SK-N-SH treated with all-trans-retinoic acid at 6 μM for 48 hours (cell line): Measurements from ENCODE around the gene SIRT7.

Experiments
- ATAC-seq: fragments of 200-7000 bp; cut with Tn5 transposase; 3 replicates; pipeline ENCODE4 v1.9.1; 2020; ENCODE audit warnings: mild to moderate bottlenecking, moderate library complexity
- ARNTL ChIP-seq: fragments of 450-650 bp; formaldehyde crosslinking; IDR thresholded peaks from 2 replicates; pipeline ENCODE4 v1.5.0; 2020; ENCODE audit warnings: low read depth, mild to moderate bottlenecking, moderate library complexity, borderline replicate concordance
- BACH2 ChIP-seq: fragments of 250-450 bp; sonication (Bioruptor Pico); IDR thresholded peaks from 2 replicates; pipeline ENCODE4 v1.9.0; 2021; ENCODE audit warnings: mild to moderate bottlenecking, borderline replicate concordance
- CSDC2 ChIP-seq: fragments of 250-450 bp; sonication (Bioruptor Pico); IDR thresholded peaks from 2 replicates; pipeline ENCODE4 v1.5.0; 2020; ENCODE audit warnings: mild to moderate bottlenecking, moderate library complexity
- ESRRG ChIP-seq: fragments of 250-450 bp; sonication (Bioruptor Pico); IDR thresholded peaks from 2 replicates; pipeline ENCODE4 v1.6.1; 2021; ENCODE audit warnings: mild to moderate bottlenecking
- GLIS3 ChIP-seq: fragments of 250-450 bp; sonication (Bioruptor Pico); IDR thresholded peaks from 2 replicates; pipeline ENCODE4 v1.5.0; 2020; ENCODE audit warnings: mild to moderate bottlenecking, moderate library complexity
- ISL1 ChIP-seq: fragments of 250-450 bp; sonication (Bioruptor Pico); IDR thresholded peaks from 2 replicates; pipeline ENCODE4 v2.1.2; 2022; ENCODE audit warnings: mild to moderate bottlenecking, moderate library complexity
- OSR1 ChIP-seq: fragments of 250-450 bp; sonication (Bioruptor Pico); IDR thresholded peaks from 2 replicates; pipeline ENCODE4 v1.8.0; 2022; ENCODE audit warnings: moderate library complexity, mild to moderate bottlenecking, inconsistent platforms
- PPARA ChIP-seq: fragments of 250-450 bp; sonication (Bioruptor Pico); IDR thresholded peaks from 2 replicates; pipeline ENCODE4 v1.5.0; 2020; ENCODE audit warnings: mild to moderate bottlenecking, borderline replicate concordance
- RARB ChIP-seq: fragments of 250-450 bp; sonication (Bioruptor Pico); IDR thresholded peaks from 2 replicates; pipeline ENCODE4 v1.8.0; 2021; ENCODE audit warnings: mild to moderate bottlenecking, moderate library complexity
- SNAI2 ChIP-seq: fragments of 250-450 bp; sonication (Bioruptor Pico); IDR thresholded peaks from 2 replicates; pipeline ENCODE4 v1.5.0; 2020; ENCODE audit warnings: mild to moderate bottlenecking, moderate library complexity
- TCF4 ChIP-seq: fragments of 250-450 bp; sonication (Bioruptor Pico); IDR thresholded peaks from 2 replicates; pipeline ENCODE4 v1.8.0; 2021; ENCODE audit warnings: mild to moderate bottlenecking, moderate library complexity, borderline replicate concordance
- TOX ChIP-seq: fragments of 250-450 bp; sonication (Bioruptor Pico); IDR thresholded peaks from 2 replicates; pipeline ENCODE4 v1.8.0; 2021; ENCODE audit warnings: mild to moderate bottlenecking, moderate library complexity, borderline replicate concordance
- ZC3H10 ChIP-seq: fragments of 250-450 bp; sonication (Bioruptor Pico); IDR thresholded peaks from 2 replicates; pipeline ENCODE4 v1.5.1; 2021; ENCODE audit warnings: mild to moderate bottlenecking, moderate library complexity
- ZFP3 ChIP-seq: fragments of 250-450 bp; sonication (Bioruptor Pico); IDR thresholded peaks from 2 replicates; pipeline ENCODE4 v1.5.0; 2020; ENCODE audit warnings: mild to moderate bottlenecking, moderate library complexity
- ZFP30 ChIP-seq: fragments of 450-650 bp; formaldehyde crosslinking; IDR thresholded peaks from 2 replicates; pipeline ENCODE4 v1.5.0; 2022; ENCODE audit warnings: mild to moderate bottlenecking, moderate library complexity
- ZNF70 ChIP-seq: fragments of 450-650 bp; formaldehyde crosslinking; IDR thresholded peaks from 2 replicates; pipeline ENCODE4 v1.5.0; 2020; ENCODE audit warnings: mild to moderate bottlenecking, moderate library complexity
- ZNF8 ChIP-seq: fragments of 450-650 bp; formaldehyde crosslinking; IDR thresholded peaks from 2 replicates; pipeline ENCODE4 v1.5.0; 2020; ENCODE audit warnings: mild to moderate bottlenecking, moderate library complexity
- TF ChIP-seq, protein P1 (sequence below): fragments of 250-450 bp; sonication (Bioruptor Pico); IDR thresholded peaks from 2 replicates; pipeline ENCODE4 v1.8.0; 2020; ENCODE audit warnings: mild to moderate bottlenecking, moderate library complexity, borderline replicate concordance
- TF ChIP-seq, protein P2 (sequence below): fragments of 250-450 bp; sonication (Bioruptor Pico); IDR thresholded peaks from 2 replicates; pipeline ENCODE4 v1.8.0; 2021; ENCODE audit warnings: low read depth, mild to moderate bottlenecking, moderate library complexity, borderline replicate concordance
- TF ChIP-seq, protein P3 (sequence below): fragments of 250-450 bp; sonication (Bioruptor Pico); IDR thresholded peaks from 2 replicates; pipeline ENCODE4 v1.5.1; 2020; ENCODE audit warnings: low read depth, mild to moderate bottlenecking, moderate library complexity
- TF ChIP-seq, protein P4 (sequence below): fragments of 250-450 bp; sonication (Bioruptor Pico); IDR thresholded peaks from 2 replicates; pipeline ENCODE4 v1.5.0; 2020; ENCODE audit warnings: mild to moderate bottlenecking, moderate library complexity
- TF ChIP-seq, protein P5 (sequence below): fragments of 250-450 bp; sonication (Bioruptor Pico); IDR thresholded peaks from 2 replicates; pipeline ENCODE4 v1.5.1; 2021; ENCODE audit warnings: mild to moderate bottlenecking, moderate library complexity

SIRT7 gene

DNA sequence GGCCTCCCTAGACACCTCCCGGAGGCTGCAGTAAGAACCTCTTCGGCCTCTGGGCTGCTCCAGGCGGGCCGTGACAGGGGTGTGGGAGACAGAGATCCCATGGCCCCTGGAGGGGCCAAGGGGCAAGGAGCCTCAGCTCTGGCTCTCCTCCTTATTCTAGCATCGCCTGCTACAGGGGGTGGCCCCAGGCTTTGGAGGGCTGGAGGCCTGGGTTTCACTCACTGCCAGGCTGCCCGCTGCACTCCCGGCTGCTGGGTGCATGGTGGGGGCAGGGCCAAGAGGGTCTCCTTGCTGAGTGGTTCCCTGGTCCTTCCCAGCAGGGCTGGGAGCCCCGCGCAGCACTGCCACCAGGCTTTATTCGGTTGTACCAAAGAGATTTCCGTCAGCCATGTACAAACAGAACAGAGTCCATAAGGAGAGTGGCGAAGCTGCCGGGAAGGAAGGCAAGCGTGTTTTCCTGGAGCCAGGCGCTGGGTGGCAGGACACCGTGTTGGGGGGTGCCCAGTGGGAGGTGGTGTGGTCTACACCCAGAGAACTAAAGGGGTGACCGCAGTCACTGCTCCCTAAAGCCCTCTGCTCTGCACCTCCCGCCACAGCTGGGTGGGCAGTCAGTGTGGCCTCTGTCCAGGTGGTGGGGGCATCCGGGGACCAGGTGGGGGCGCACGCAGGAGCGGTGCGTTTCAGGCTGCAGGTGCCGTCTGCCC, 13.9 kb downstream of the SIRT7 start:
- no peak for TF ChIP-seq ESRRG (CRISPR knock-in tag)
- no peak for TF ChIP-seq ZNF8
- no peak for TF ChIP-seq TOX (CRISPR knock-in tag)
- TF ChIP-seq, protein P1, sequence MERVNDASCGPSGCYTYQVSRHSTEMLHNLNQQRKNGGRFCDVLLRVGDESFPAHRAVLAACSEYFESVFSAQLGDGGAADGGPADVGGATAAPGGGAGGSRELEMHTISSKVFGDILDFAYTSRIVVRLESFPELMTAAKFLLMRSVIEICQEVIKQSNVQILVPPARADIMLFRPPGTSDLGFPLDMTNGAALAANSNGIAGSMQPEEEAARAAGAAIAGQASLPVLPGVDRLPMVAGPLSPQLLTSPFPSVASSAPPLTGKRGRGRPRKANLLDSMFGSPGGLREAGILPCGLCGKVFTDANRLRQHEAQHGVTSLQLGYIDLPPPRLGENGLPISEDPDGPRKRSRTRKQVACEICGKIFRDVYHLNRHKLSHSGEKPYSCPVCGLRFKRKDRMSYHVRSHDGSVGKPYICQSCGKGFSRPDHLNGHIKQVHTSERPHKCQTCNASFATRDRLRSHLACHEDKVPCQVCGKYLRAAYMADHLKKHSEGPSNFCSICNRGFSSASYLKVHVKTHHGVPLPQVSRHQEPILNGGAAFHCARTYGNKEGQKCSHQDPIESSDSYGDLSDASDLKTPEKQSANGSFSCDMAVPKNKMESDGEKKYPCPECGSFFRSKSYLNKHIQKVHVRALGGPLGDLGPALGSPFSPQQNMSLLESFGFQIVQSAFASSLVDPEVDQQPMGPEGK (CRISPR knock-in tag) = no peak
- no peak for TF ChIP-seq TCF4 (CRISPR knock-in tag)
- TF ChIP-seq OSR1 = no peak
- TF ChIP-seq ZC3H10 (CRISPR knock-in tag) = no peak
- ATAC-seq = no peak

DNA sequence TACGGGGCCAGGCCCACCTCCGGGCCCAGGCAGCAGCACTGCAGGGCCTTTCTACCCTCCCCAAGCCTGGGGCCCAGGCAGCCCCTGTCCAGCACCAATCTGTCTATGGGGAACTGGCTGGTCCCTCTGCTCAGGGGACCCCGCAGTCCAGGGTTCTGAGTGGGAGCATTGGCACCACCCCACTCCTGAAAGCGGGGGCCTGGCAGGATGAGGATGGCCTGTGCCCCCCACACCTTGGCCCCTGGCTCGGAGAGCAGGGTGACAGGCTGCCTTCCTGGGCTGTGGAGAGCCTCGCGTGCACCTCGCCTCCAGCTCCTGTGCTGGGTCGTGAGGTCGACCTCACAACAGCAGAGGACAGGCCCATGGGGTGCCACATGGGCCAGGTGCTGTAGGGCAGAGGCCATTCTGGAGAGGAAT, 14.6 kb downstream of the SIRT7 start:
- no peak for TF ChIP-seq GLIS3 (CRISPR knock-in tag)
- TF ChIP-seq ZNF70 (CRISPR knock-in tag) = no peak
- no peak for TF ChIP-seq ZFP30 (CRISPR knock-in tag)
- TF ChIP-seq PPARA (CRISPR knock-in tag) = no peak
- no peak for TF ChIP-seq OSR1
- ATAC-seq = no peak

DNA sequence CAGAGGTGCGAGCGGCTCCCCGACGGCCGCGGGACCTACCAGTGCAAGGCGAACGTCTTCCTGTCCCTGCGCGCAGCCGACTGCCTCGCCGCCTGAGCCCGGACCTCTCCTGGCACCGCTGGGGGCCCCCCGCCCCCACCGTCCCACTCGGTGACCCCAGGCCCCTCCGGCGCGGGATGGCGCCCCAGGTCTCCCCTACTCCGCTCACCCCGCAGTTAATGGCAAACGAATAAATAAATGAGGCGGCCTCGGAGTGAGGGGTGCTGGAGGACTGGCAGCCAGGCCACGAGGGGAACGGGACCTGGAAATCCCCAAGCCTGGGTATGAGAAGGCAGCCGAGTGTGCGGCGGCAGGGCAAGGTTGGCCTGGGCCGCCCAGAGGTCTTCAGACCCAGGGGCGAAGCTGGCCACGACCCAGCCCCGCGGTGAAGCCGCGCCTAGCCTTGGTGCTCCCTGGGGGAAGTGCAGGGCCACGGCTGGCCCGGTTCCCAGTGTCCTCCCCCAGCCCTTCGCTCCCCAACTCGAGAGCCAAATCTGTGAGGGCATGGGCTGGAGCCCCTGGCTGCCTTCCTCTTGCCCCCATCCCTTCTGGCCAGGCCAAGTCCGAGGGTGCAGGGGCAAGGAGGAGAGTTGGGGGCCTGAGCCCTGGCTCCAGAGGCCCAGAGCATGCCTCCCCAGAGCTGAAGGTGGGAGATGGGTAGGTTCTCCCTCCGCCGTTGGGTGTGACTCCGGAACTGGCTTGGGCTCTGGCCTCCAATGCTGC, 15.1 kb downstream of the SIRT7 start:
- no peak for ATAC-seq
- TF ChIP-seq, protein P2, sequence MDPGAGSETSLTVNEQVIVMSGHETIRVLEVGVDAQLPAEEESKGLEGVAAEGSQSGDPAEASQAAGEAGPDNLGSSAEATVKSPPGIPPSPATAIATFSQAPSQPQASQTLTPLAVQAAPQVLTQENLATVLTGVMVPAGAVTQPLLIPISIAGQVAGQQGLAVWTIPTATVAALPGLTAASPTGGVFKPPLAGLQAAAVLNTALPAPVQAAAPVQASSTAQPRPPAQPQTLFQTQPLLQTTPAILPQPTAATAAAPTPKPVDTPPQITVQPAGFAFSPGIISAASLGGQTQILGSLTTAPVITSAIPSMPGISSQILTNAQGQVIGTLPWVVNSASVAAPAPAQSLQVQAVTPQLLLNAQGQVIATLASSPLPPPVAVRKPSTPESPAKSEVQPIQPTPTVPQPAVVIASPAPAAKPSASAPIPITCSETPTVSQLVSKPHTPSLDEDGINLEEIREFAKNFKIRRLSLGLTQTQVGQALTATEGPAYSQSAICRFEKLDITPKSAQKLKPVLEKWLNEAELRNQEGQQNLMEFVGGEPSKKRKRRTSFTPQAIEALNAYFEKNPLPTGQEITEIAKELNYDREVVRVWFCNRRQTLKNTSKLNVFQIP (CRISPR knock-in tag) = no peak
- TF ChIP-seq ISL1 (CRISPR knock-in tag) (no peak), TCF4 (CRISPR knock-in tag) (no peak), PPARA (CRISPR knock-in tag) (no peak), ZNF70 (CRISPR knock-in tag) (no peak), OSR1 (no peak), ARNTL (CRISPR knock-in tag) (no peak), CSDC2 (CRISPR knock-in tag) (no peak), SNAI2 (CRISPR knock-in tag) (no peak), BACH2 (CRISPR knock-in tag) (no peak), ESRRG (CRISPR knock-in tag) (no peak), RARB (CRISPR knock-in tag) (no peak), ZFP3 (CRISPR knock-in tag) (no peak), ZFP30 (CRISPR knock-in tag) (no peak), ZC3H10 (CRISPR knock-in tag) (no peak)
- TF ChIP-seq, protein P3, sequence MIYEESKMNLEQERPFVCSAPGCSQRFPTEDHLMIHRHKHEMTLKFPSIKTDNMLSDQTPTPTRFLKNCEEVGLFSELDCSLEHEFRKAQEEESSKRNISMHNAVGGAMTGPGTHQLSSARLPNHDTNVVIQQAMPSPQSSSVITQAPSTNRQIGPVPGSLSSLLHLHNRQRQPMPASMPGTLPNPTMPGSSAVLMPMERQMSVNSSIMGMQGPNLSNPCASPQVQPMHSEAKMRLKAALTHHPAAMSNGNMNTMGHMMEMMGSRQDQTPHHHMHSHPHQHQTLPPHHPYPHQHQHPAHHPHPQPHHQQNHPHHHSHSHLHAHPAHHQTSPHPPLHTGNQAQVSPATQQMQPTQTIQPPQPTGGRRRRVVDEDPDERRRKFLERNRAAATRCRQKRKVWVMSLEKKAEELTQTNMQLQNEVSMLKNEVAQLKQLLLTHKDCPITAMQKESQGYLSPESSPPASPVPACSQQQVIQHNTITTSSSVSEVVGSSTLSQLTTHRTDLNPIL (CRISPR knock-in tag) = no peak
- TF ChIP-seq, protein P4, sequence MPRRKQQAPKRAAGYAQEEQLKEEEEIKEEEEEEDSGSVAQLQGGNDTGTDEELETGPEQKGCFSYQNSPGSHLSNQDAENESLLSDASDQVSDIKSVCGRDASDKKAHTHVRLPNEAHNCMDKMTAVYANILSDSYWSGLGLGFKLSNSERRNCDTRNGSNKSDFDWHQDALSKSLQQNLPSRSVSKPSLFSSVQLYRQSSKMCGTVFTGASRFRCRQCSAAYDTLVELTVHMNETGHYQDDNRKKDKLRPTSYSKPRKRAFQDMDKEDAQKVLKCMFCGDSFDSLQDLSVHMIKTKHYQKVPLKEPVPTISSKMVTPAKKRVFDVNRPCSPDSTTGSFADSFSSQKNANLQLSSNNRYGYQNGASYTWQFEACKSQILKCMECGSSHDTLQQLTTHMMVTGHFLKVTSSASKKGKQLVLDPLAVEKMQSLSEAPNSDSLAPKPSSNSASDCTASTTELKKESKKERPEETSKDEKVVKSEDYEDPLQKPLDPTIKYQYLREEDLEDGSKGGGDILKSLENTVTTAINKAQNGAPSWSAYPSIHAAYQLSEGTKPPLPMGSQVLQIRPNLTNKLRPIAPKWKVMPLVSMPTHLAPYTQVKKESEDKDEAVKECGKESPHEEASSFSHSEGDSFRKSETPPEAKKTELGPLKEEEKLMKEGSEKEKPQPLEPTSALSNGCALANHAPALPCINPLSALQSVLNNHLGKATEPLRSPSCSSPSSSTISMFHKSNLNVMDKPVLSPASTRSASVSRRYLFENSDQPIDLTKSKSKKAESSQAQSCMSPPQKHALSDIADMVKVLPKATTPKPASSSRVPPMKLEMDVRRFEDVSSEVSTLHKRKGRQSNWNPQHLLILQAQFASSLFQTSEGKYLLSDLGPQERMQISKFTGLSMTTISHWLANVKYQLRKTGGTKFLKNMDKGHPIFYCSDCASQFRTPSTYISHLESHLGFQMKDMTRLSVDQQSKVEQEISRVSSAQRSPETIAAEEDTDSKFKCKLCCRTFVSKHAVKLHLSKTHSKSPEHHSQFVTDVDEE (CRISPR knock-in tag) = no peak
- TF ChIP-seq, protein P5, sequence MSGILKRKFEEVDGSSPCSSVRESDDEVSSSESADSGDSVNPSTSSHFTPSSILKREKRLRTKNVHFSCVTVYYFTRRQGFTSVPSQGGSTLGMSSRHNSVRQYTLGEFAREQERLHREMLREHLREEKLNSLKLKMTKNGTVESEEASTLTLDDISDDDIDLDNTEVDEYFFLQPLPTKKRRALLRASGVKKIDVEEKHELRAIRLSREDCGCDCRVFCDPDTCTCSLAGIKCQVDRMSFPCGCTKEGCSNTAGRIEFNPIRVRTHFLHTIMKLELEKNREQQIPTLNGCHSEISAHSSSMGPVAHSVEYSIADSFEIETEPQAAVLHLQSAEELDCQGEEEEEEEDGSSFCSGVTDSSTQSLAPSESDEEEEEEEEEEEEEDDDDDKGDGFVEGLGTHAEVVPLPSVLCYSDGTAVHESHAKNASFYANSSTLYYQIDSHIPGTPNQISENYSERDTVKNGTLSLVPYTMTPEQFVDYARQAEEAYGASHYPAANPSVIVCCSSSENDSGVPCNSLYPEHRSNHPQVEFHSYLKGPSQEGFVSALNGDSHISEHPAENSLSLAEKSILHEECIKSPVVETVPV (CRISPR knock-in tag) = no peak
